Stomach (tissue), 9 donors: ENCODE data around the gene MAP3K14. TPM values are rescaled to one million over a fixed set of nuclear protein-coding genes. Genes with fewer than 3 reads are reported as not detected.

ENCODE experiments used
- DNase-seq, 2 donors: peaks; one replicate each; pipeline versions ENCODE4 v3.0.0 to v3.0.0-alpha.2; 2013 to 2019
- H3K27ac ChIP-seq, 5 donors: fragments of 200-600 bp in 4 of 5; sonication (generic) in 4 of 5; one replicate each; pipeline ENCODE4 v1.5.1; 2013 to 2019; ENCODE audit warnings: mild to moderate bottlenecking in 1 of 5, moderate library complexity in 1 of 5
- H3K27me3 ChIP-seq, 3 donors: fragments of 200-600 bp; sonication (generic); one replicate each; pipeline ENCODE4 v1.5.1; 2017 to 2019; ENCODE audit warnings: mixed run types in 1 of 3
- H3K36me3 ChIP-seq, 4 donors: fragments of 200-600 bp; sonication (generic); 1 replicate in 3 of 4; 2 replicates in 1 of 4; pipeline ENCODE4 v1.5.1; 2016 to 2019
- H3K4me1 ChIP-seq, 4 donors: fragments of 200-600 bp; sonication (generic); one replicate each; pipeline ENCODE4 v1.5.1; 2016 to 2019
- H3K4me3 ChIP-seq, 4 donors: fragments of 200-600 bp; sonication (generic) in 3 of 4; one replicate each; pipeline ENCODE4 v1.5.1; 2016 to 2019; ENCODE audit warnings: mild to moderate bottlenecking in 1 of 4
- H3K9me3 ChIP-seq, 4 donors: fragments of 200-600 bp; sonication (generic); one replicate each; pipeline ENCODE4 v1.5.1; 2016 to 2019
- EP300 ChIP-seq: sonication (generic); formaldehyde crosslinking; IDR thresholded peaks from one replicate; pipeline ENCODE4 v1.6.1; 2017; ENCODE audit warnings: antibody characterized with exemption
- POLR2A ChIP-seq, 4 donors: fragments of 450-650 bp; IDR thresholded peaks; one replicate each; pipeline ENCODE4 v1.6.1; 2016; ENCODE audit warnings: antibody characterized with exemption in 4 of 4, control low read depth in 2 of 4, mild to moderate bottlenecking in 1 of 4, moderate library complexity in 1 of 4
- POLR2AphosphoS5 ChIP-seq, 3 donors: sonication (generic); formaldehyde crosslinking; IDR thresholded peaks; one replicate each; pipeline ENCODE4 v1.6.1; 2016; ENCODE audit warnings: antibody characterized with exemption in 3 of 3
- WGBS, 5 donors: extraction: QIAGEN DNeasy Blood & Tissue Kit in 3 of 5; methylation state at CpG; one replicate each; pipeline versions ENCODE4 v1.1.5 to v1.1.7; 2013 to 2018; 5-methylcytosine and 5-hydroxymethylcytosine counted together
- intact Hi-C: fragments of 100-400 bp; cut with DNase I; formaldehyde crosslinking; loops from one replicate; pipeline ENCODE4 v1.15.1; 2023; ENCODE audit warnings: low total_unique reads
- polyA plus RNA-seq, 3 donors: library from polyadenylated mRNA; stranded (reverse); fragments of 200-250 nt; gene quantifications; one replicate each; pipeline ENCODE4 v1.2.3, GENCODE V29; 2013
- total RNA-seq, 5 donors: library from RNA; depleted of rRNA; stranded (reverse); fragments of >200 nt; gene quantifications; one replicate each; pipeline versions ENCODE4 v1.1.0 to v1.2.3, GENCODE V29; 2014 to 2016
- TF ChIP-seq, protein P1 (sequence below), 7 experiments: fragments of 450-650 bp in 4 of 7; fragments of 200-600 bp in 3 of 7; sonication (generic) in 3 of 7; IDR thresholded peaks; one replicate each; pipeline ENCODE4 v1.5.1; 2016 to 2019; ENCODE audit warnings: antibody characterized with exemption in 7 of 7, control low read depth in 2 of 7, mild to moderate bottlenecking in 1 of 7
- donor health status: healthy with polysubstance abuse.
- donor health status: Bipolar disorder and iron deficiency.
- donor health status: healthy.

MAP3K14 gene
- total and polyA plus RNA-seq, 8 donors, result 1.2 to 17.7 (median 8.1) TPM

GRCh38 chr17:45266372-45266926 lies 50.4 kb downstream of the MAP3K14 start:
- TF ChIP-seq POLR2AphosphoS5 (IDR thresholded peaks at IDR 0.05), result no peak
- no peak for TF ChIP-seq EP300
- no peak overlapping the region for H3K4me3 ChIP-seq
- H3K36me3 ChIP-seq, result peaks cover 68 to 85% (median 83%) of the 10 kb centered on the region in 4 donors
- intact Hi-C loops, result no loop called here
- 94 to 97% (median 96%) methylated on average over 7 to 13 of the region's 13 CpGs for WGBS, 5 donors
- no peaks in the 10 kb centered on the region for H3K27me3 ChIP-seq
- no peaks in the 10 kb centered on the region for H3K9me3 ChIP-seq
- no peak for DNase-seq
- peaks cover 11 to 30% (median 18%) of the 10 kb centered on the region in 4 donors for H3K4me1 ChIP-seq
- no peak overlapping the region for H3K27ac ChIP-seq

- Histone ChIP-seq H3K4me1 (peaks cover 11 to 33% (median 21%) of the 10 kb centered on the region in 4 donors), H3K27ac (no peak overlapping the region), H3K4me3 (no peak overlapping the region), H3K36me3 (peaks cover 66 to 79% (median 77%) of the 10 kb centered on the region in 4 donors), H3K27me3 (no peaks in the 10 kb centered on the region), H3K9me3 (no peaks in the 10 kb centered on the region)
- 59 to 76% (median 70%) methylated on average over 1 of the region's 1 CpG for whole genome bisulfite sequencing, 5 donors
- TF ChIP-seq POLR2AphosphoS5 (IDR thresholded peaks at IDR 0.05) (no peak), POLR2A (IDR thresholded peaks at IDR 0.05) (no peak), EP300 (no peak)
- TF ChIP-seq, protein P1, sequence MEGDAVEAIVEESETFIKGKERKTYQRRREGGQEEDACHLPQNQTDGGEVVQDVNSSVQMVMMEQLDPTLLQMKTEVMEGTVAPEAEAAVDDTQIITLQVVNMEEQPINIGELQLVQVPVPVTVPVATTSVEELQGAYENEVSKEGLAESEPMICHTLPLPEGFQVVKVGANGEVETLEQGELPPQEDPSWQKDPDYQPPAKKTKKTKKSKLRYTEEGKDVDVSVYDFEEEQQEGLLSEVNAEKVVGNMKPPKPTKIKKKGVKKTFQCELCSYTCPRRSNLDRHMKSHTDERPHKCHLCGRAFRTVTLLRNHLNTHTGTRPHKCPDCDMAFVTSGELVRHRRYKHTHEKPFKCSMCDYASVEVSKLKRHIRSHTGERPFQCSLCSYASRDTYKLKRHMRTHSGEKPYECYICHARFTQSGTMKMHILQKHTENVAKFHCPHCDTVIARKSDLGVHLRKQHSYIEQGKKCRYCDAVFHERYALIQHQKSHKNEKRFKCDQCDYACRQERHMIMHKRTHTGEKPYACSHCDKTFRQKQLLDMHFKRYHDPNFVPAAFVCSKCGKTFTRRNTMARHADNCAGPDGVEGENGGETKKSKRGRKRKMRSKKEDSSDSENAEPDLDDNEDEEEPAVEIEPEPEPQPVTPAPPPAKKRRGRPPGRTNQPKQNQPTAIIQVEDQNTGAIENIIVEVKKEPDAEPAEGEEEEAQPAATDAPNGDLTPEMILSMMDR (IDR thresholded peaks at IDR 0.05), result no peak
- intact Hi-C loops, result no loop called here
- no peak for DNase-seq
These were observed 51.0 kb downstream of the MAP3K14 start for GRCh38 chr17:45265821-45266220.

DNA sequence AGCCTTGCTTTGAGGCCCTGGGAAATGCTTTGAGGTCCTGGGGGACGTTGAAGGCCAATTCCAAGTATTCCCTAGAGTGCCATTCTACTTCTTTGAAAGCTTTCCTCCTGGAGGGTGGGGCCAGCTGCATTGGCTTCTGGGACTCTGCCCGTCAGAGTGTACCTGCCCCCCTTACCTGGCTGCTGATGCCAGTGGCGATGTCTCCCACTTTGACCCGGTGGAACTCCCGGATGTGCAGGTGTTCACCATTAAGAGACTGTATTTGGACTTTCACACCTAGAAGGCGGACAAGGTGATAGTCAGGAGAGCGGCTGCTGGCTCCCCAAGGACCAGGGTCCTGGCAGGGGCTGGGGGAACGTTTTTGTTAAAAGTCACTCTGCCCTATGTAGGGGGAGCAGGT lies 51.8 kb downstream of the MAP3K14 start:
- no peak for DNase-seq
- H3K27ac ChIP-seq, result no peak overlapping the region
- H3K36me3 ChIP-seq, result peaks cover 58 to 70% (median 69%) of the 10 kb centered on the region in 4 donors
- intact Hi-C loops, result no loop called here
- H3K9me3 ChIP-seq, result no peaks in the 10 kb centered on the region
- 71 to 82% (median 80%) methylated on average over 8 of the region's 8 CpGs for whole genome bisulfite sequencing, 5 donors
- H3K4me1 ChIP-seq, result peaks cover 11 to 33% (median 21%) of the 10 kb centered on the region in 4 donors
- TF ChIP-seq EP300 (no peak), POLR2A (IDR thresholded peaks at IDR 0.05) (no peak), POLR2AphosphoS5 (IDR thresholded peaks at IDR 0.05) (no peak)
- TF ChIP-seq, protein P1 (IDR thresholded peaks at IDR 0.05), result no peak
- H3K4me3 ChIP-seq, result no peak overlapping the region
- H3K27me3 ChIP-seq, result no peaks in the 10 kb centered on the region

GRCh38 chr17:45264430-45264829 lies 52.4 kb downstream of the MAP3K14 start:
- DNase-seq, result no peak
- Histone ChIP-seq H3K27ac (peak overlapping the region in 1 of 5 donors; percentile 16), H3K27me3 (no peaks in the 10 kb centered on the region), H3K36me3 (peaks cover 52 to 65% (median 63%) of the 10 kb centered on the region in 4 donors), H3K4me1 (peaks cover 11 to 33% (median 21%) of the 10 kb centered on the region in 4 donors), H3K4me3 (no peak overlapping the region), H3K9me3 (no peaks in the 10 kb centered on the region)
- TF ChIP-seq POLR2A (IDR thresholded peaks at IDR 0.05), result no peak
- TF ChIP-seq, protein P1 (IDR thresholded peaks at IDR 0.05), result no peak
- TF ChIP-seq EP300, result no peak
- TF ChIP-seq POLR2AphosphoS5 (IDR thresholded peaks at IDR 0.05), result no peak
- intact Hi-C loops, result no loop called here
- 86 to 93% (median 91%) methylated on average over 13 to 14 of the region's 14 CpGs for WGBS, 5 donors

- peaks cover 42 to 55% (median 54%) of the 10 kb centered on the region in 4 donors for H3K36me3 ChIP-seq
- 47 to 79% (median 73%) methylated on average over 3 to 7 of the region's 7 CpGs for WGBS, 5 donors
- H3K27me3 ChIP-seq, result no peaks in the 10 kb centered on the region
- TF ChIP-seq, protein P1 (IDR thresholded peaks at IDR 0.05), result no peak
- TF ChIP-seq POLR2A (IDR thresholded peaks at IDR 0.05) (no peak), POLR2AphosphoS5 (IDR thresholded peaks at IDR 0.05) (no peak), EP300 (no peak)
- H3K9me3 ChIP-seq, result no peaks in the 10 kb centered on the region
- H3K4me3 ChIP-seq, result no peak overlapping the region
- DNase-seq, result no peak
- peaks cover 11 to 33% (median 21%) of the 10 kb centered on the region in 4 donors for H3K4me1 ChIP-seq
- peak overlapping the region in 3 of 5 donors; percentile 16 to 64 (median 63) for H3K27ac ChIP-seq
- intact Hi-C loops, result no loop called here
These were observed 53.4 kb downstream of the MAP3K14 start for GRCh38 chr17:45263477-45263860.
